SK-N-SH (cell line): ENCODE measurements around the gene XRCC3. TPM values are rescaled to one million over a fixed set of nuclear protein-coding genes. Genes with fewer than 3 reads are reported as not detected.

Experiments
- CTCF ChIA-PET: fragments of 300-600, 350-600 bp; formaldehyde crosslinking; extraction: SDS; loops from one replicate; lab custom pipeline; 2021; lab: Yijun Ruan, JAX
- POLR2A ChIA-PET: fragments of 350-600 bp; sonication (Branson Sonifier 250); formaldehyde crosslinking; extraction: SDS; loops from one replicate; lab custom pipeline; 2020; ENCODE audit warnings: antibody characterized with exemption, inconsistent platforms; lab: Yijun Ruan, JAX
- DNase-seq: peaks from one replicate; pipeline ENCODE4 v3.0.0; 2012
- H2AFZ ChIP-seq: fragments of 200-600 bp; sonication (generic); 2 replicates; pipeline ENCODE4 v1.8.1; 2016; ENCODE audit warnings: antibody characterized with exemption, mild to moderate bottlenecking, low read depth
- H3F3A ChIP-seq: fragments of 200-600 bp; sonication (generic); replicated peaks from 2 replicates; pipeline ENCODE3; 2016; ENCODE audit warnings: antibody characterized with exemption, mild to moderate bottlenecking; ENCODE audit not compliant: insufficient read depth
- H3K27ac ChIP-seq, 2 experiments: fragments of 200-500 bp in 1 of 2; fragments of 200-600 bp in 1 of 2; sonication (Bioruptor generic) in 1 of 2; sonication (generic), shearing (Covaris generic) in 1 of 2; 2 replicates each; pipeline versions ENCODE4 v1.5.1 to v1.6.1; 2014 to 2016; ENCODE audit warnings: low read depth in 2 of 2, inconsistent platforms in 1 of 2, low read length in 1 of 2, mild to moderate bottlenecking in 1 of 2, mixed read lengths in 1 of 2
- H3K27me3 ChIP-seq: fragments of 200-600 bp; sonication (generic), shearing (Covaris generic); 2 replicates; pipeline ENCODE4 v1.6.1; 2016; ENCODE audit warnings: mixed run types; ENCODE audit not compliant: insufficient read depth
- H3K36me3 ChIP-seq, 2 experiments: fragments of 200-500 bp in 1 of 2; fragments of 200-600 bp in 1 of 2; sonication (Bioruptor generic) in 1 of 2; sonication (generic) in 1 of 2; replicated peaks in 1 of 2; 2 replicates each; pipeline versions ENCODE3 to v1.5.1; 2014 to 2016; ENCODE audit warnings: low read length in 1 of 2, mild to moderate bottlenecking in 1 of 2; ENCODE audit not compliant: insufficient read depth in 2 of 2, control insufficient read depth in 1 of 2
- H3K4me1 ChIP-seq, 2 experiments: fragments of 200-500 bp in 1 of 2; fragments of 200-600 bp in 1 of 2; sonication (Bioruptor generic) in 1 of 2; sonication (generic), shearing (Covaris generic) in 1 of 2; 2 replicates each; pipeline versions ENCODE4 v1.5.1 to v1.6.1; 2014 to 2016; ENCODE audit warnings: low read depth in 1 of 2, low read length in 1 of 2, mixed run types in 1 of 2; ENCODE audit not compliant: insufficient read depth in 2 of 2, control insufficient read depth in 1 of 2
- H3K4me2 ChIP-seq: fragments of 200-600 bp; sonication (generic), shearing (Covaris generic); 2 replicates; pipeline ENCODE4 v1.6.1; 2017; ENCODE audit warnings: mixed run types
- H3K4me3 ChIP-seq, 2 experiments: fragments of 200-500 bp in 1 of 2; fragments of 200-600 bp in 1 of 2; sonication (Bioruptor generic) in 1 of 2; sonication (generic), shearing (Covaris generic) in 1 of 2; 2 replicates each; pipeline versions ENCODE4 v1.5.1 to v1.8.1; 2014 to 2016; ENCODE audit warnings: low read depth in 2 of 2, inconsistent platforms in 1 of 2, low read length in 1 of 2, mild to moderate bottlenecking in 1 of 2, mixed read lengths in 1 of 2, moderate library complexity in 1 of 2
- H3K79me2 ChIP-seq: fragments of 200-600 bp; sonication (generic); 2 replicates; pipeline ENCODE4 v1.8.1; 2017; ENCODE audit warnings: mild to moderate bottlenecking; ENCODE audit not compliant: insufficient read depth
- H3K9ac ChIP-seq: fragments of 200-600 bp; sonication (generic); 2 replicates; pipeline ENCODE4 v1.6.1; 2017; ENCODE audit warnings: mixed run types
- H3K9me2 ChIP-seq: fragments of 200-600 bp; sonication (generic); 2 replicates; pipeline ENCODE4 v1.6.1; 2017; ENCODE audit warnings: mixed run types
- H3K9me3 ChIP-seq: fragments of 200-600 bp; sonication (generic); 2 replicates; pipeline ENCODE4 v1.6.1; 2017; ENCODE audit warnings: mixed run types, mild to moderate bottlenecking, moderate library complexity
- H4K20me1 ChIP-seq: fragments of 200-600 bp; sonication (generic); 2 replicates; pipeline ENCODE4 v1.6.1; 2017; ENCODE audit warnings: mild to moderate bottlenecking, mixed run types; ENCODE audit not compliant: insufficient read depth
- CHD2 ChIP-seq: fragments of 150-350 bp; IDR thresholded peaks from 2 replicates; pipeline ENCODE4 v1.6.1; 2018; ENCODE audit warnings: low read length; ENCODE audit not compliant: partially characterized antibody
- ELF1 ChIP-seq: IDR thresholded peaks from 2 replicates; pipeline ENCODE4 v1.4.0; 2012
- FOSL2 ChIP-seq: IDR thresholded peaks from 2 replicates; pipeline ENCODE4 v1.4.0; 2012; ENCODE audit warnings: low read depth, mild to moderate bottlenecking, moderate library complexity, borderline replicate concordance
- FOXJ3 ChIP-seq: sonication (generic); formaldehyde crosslinking; IDR thresholded peaks from 2 replicates; pipeline ENCODE4 v1.5.1; 2020; ENCODE audit warnings: mild to moderate bottlenecking, missing genetic modification reagents
- MEF2A ChIP-seq: IDR thresholded peaks from 2 replicates; pipeline ENCODE4 v1.4.0; 2012; ENCODE audit warnings: low read depth, borderline replicate concordance
- NRF1 ChIP-seq: IDR thresholded peaks from 2 replicates; pipeline ENCODE4 v1.6.1; 2012; ENCODE audit warnings: low read depth, mild to moderate bottlenecking, low read length
- POLR2AphosphoS5 ChIP-seq: IDR thresholded peaks from 2 replicates; pipeline ENCODE4 v1.6.1; 2012; ENCODE audit warnings: low read depth, low read length
- RXRA ChIP-seq: IDR thresholded peaks from 2 replicates; pipeline ENCODE4 v1.4.0; 2012; ENCODE audit warnings: low read depth, mild to moderate bottlenecking, borderline replicate concordance
- TAF1 ChIP-seq: IDR thresholded peaks from 2 replicates; pipeline ENCODE4 v1.6.1; 2012; ENCODE audit warnings: low read depth, mild to moderate bottlenecking, low read length, moderate library complexity, borderline replicate concordance
- TCF12 ChIP-seq: IDR thresholded peaks from 2 replicates; pipeline ENCODE4 v1.4.0; 2012
- TEAD4 ChIP-seq: IDR thresholded peaks from 2 replicates; pipeline ENCODE4 v1.4.0; 2012; ENCODE audit warnings: mild to moderate bottlenecking, borderline replicate concordance; ENCODE audit not compliant: insufficient read depth
- YY1 ChIP-seq: IDR thresholded peaks from 2 replicates; pipeline ENCODE4 v1.4.0; 2012; ENCODE audit warnings: low read depth, mild to moderate bottlenecking
- WGBS: methylation state at CpG from one replicate; pipeline ENCODE4 v1.1.6; 2017; ENCODE audit warnings: low lambda C conversion rate; 5-methylcytosine and 5-hydroxymethylcytosine counted together
- polyA plus RNA-seq, 3 experiments: library from polyadenylated mRNA; depleted of rRNA; stranded (reverse); fragments of >200 nt; gene quantifications; 2 replicates each; pipeline ENCODE4 v1.2.3, GENCODE V29; 2012
- TF ChIP-seq, protein P1 (sequence below): fragments of 200-600 bp; sonication (generic); IDR thresholded peaks from 2 replicates; pipeline ENCODE4 v1.6.1; 2017; ENCODE audit warnings: antibody characterized with exemption, mild to moderate bottlenecking, moderate library complexity
- TF ChIP-seq, protein P2 (sequence below): IDR thresholded peaks from 2 replicates; pipeline ENCODE4 v1.4.0; 2012; ENCODE audit warnings: low read depth, borderline replicate concordance
- TF ChIP-seq, protein P3 (sequence below): IDR thresholded peaks from 2 replicates; pipeline ENCODE4 v1.6.1; 2012; ENCODE audit warnings: mild to moderate bottlenecking, low read depth, low read length, moderate library complexity

XRCC3 gene
- polyA plus RNA-seq, 1 of the 3 experiments (the other 2 are of a cell fraction) = 11.7 TPM

DNA sequence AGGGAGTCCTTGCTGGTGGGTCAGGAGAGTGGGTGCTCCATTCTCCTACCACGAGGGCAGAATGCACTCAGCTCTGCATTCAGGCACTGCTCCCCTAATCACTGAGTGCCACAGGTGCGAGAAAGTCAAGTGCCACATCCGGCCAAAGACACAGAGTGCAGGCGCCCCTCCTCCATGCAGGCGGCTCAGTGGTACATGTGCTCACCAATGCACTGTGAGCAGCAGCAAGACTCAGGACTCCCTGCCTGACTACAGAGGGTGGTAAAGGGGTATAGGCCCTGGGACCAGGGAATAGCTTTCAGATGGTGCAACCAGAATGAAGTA lies 33.2 kb upstream of the XRCC3 start:
- TF ChIP-seq FOXJ3 (CRISPR knock-in tag) (no peak), MEF2A (no peak)
- H3K4me1 ChIP-seq = no peaks in the 10 kb centered on the region

DNA sequence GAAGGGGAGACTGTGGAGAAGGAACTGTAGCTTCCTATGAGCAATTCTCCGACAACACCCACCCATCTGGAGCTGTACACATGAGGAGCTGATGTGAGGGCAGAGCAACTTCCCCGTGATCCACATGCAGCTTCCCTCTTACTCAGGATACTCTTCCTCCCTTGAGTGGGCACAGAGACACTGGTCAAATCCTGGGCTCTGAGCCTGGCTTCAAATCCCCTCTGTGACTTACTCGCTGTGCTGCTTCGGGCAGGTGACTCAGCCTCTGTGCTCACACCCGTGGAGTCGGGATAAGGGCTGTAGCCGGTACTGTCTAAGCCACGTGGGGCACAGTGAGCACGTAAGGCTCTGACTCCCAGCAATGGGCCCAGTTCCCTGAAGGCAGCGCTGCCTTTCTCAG lies 31.4 kb upstream of the XRCC3 start:
- H3K9me3 ChIP-seq = no peaks in the 10 kb centered on the region
- H3K4me1 ChIP-seq = no peaks in the 10 kb centered on the region; a peak in 1 of 4 replicates
- no peaks in the 10 kb centered on the region for H3K27me3 ChIP-seq
- no peak overlapping the region for H3K4me2 ChIP-seq
- peaks cover 0 to 11% of the 10 kb centered on the region in 2 experiments for H3K36me3 ChIP-seq
- ChIA-PET CTCF (interaction anchor here (0.8 to 1.1 kb wide), 2 partner anchors 10 to 164 kb away, joined by 3 to 5 read pairs; no protein-coding TSS in a partner anchor), POLR2A (no interaction called here)
- H4K20me1 ChIP-seq = no peaks in the 10 kb centered on the region
- no peak overlapping the region for H3K27ac ChIP-seq
- H3K9me2 ChIP-seq = no peaks in the 10 kb centered on the region
- H3K79me2 ChIP-seq = no peaks in the 10 kb centered on the region
- H3K4me3 ChIP-seq = no peak overlapping the region
- H3F3A ChIP-seq = no peaks in the 10 kb centered on the region
- no peak overlapping the region for H2AFZ ChIP-seq
- TF ChIP-seq ELF1 (no peak), CHD2 (no peak), TAF1 (no peak), YY1 (no peak), TEAD4 (no peak), RXRA (no peak), FOSL2 (no peak), POLR2AphosphoS5 (no peak), NRF1 (no peak), TCF12 (no peak)
- TF ChIP-seq, protein P1, sequence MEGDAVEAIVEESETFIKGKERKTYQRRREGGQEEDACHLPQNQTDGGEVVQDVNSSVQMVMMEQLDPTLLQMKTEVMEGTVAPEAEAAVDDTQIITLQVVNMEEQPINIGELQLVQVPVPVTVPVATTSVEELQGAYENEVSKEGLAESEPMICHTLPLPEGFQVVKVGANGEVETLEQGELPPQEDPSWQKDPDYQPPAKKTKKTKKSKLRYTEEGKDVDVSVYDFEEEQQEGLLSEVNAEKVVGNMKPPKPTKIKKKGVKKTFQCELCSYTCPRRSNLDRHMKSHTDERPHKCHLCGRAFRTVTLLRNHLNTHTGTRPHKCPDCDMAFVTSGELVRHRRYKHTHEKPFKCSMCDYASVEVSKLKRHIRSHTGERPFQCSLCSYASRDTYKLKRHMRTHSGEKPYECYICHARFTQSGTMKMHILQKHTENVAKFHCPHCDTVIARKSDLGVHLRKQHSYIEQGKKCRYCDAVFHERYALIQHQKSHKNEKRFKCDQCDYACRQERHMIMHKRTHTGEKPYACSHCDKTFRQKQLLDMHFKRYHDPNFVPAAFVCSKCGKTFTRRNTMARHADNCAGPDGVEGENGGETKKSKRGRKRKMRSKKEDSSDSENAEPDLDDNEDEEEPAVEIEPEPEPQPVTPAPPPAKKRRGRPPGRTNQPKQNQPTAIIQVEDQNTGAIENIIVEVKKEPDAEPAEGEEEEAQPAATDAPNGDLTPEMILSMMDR = no peak
- TF ChIP-seq, protein P2, sequence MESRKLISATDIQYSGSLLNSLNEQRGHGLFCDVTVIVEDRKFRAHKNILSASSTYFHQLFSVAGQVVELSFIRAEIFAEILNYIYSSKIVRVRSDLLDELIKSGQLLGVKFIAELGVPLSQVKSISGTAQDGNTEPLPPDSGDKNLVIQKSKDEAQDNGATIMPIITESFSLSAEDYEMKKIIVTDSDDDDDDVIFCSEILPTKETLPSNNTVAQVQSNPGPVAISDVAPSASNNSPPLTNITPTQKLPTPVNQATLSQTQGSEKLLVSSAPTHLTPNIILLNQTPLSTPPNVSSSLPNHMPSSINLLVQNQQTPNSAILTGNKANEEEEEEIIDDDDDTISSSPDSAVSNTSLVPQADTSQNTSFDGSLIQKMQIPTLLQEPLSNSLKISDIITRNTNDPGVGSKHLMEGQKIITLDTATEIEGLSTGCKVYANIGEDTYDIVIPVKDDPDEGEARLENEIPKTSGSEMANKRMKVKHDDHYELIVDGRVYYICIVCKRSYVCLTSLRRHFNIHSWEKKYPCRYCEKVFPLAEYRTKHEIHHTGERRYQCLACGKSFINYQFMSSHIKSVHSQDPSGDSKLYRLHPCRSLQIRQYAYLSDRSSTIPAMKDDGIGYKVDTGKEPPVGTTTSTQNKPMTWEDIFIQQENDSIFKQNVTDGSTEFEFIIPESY = no peak
- TF ChIP-seq, protein P3, sequence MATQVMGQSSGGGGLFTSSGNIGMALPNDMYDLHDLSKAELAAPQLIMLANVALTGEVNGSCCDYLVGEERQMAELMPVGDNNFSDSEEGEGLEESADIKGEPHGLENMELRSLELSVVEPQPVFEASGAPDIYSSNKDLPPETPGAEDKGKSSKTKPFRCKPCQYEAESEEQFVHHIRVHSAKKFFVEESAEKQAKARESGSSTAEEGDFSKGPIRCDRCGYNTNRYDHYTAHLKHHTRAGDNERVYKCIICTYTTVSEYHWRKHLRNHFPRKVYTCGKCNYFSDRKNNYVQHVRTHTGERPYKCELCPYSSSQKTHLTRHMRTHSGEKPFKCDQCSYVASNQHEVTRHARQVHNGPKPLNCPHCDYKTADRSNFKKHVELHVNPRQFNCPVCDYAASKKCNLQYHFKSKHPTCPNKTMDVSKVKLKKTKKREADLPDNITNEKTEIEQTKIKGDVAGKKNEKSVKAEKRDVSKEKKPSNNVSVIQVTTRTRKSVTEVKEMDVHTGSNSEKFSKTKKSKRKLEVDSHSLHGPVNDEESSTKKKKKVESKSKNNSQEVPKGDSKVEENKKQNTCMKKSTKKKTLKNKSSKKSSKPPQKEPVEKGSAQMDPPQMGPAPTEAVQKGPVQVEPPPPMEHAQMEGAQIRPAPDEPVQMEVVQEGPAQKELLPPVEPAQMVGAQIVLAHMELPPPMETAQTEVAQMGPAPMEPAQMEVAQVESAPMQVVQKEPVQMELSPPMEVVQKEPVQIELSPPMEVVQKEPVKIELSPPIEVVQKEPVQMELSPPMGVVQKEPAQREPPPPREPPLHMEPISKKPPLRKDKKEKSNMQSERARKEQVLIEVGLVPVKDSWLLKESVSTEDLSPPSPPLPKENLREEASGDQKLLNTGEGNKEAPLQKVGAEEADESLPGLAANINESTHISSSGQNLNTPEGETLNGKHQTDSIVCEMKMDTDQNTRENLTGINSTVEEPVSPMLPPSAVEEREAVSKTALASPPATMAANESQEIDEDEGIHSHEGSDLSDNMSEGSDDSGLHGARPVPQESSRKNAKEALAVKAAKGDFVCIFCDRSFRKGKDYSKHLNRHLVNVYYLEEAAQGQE = no peak
- no peak overlapping the region for H3K9ac ChIP-seq
- no peak for DNase-seq
- 86% methylated on average over 10 of the region's 10 CpGs for WGBS

More for the DNA sequence above, 33.2 kb upstream of the XRCC3 start:
- ChIA-PET CTCF (no interaction called here), POLR2A (no interaction called here)
- Histone ChIP-seq H3K9ac (no peak overlapping the region), H3K9me3 (no peaks in the 10 kb centered on the region), H3K9me2 (no peaks in the 10 kb centered on the region), H3K36me3 (peaks cover 0 to 13% of the 10 kb centered on the region in 2 experiments), H3K79me2 (no peaks in the 10 kb centered on the region), H2AFZ (no peak overlapping the region), H3K4me3 (no peak overlapping the region), H3K27ac (no peak overlapping the region), H4K20me1 (no peaks in the 10 kb centered on the region), H3K27me3 (no peaks in the 10 kb centered on the region), H3F3A (no peaks in the 10 kb centered on the region), H3K4me2 (no peak overlapping the region)
- DNase-seq = no peak
- 84% methylated on average over 5 of the region's 5 CpGs for WGBS
